HG02884 (cell line): Measurements from ENCODE around the gene EGR2.

Source experiments
- ATAC-seq: cut with Tn5 transposase; IDR thresholded peaks from one replicate; pipeline ENCODE4 v1.9.1; 2021; ENCODE audit warnings: mild to moderate bottlenecking, moderate library complexity; ENCODE audit not compliant: unreplicated experiment

The EGR2 gene

DNA sequence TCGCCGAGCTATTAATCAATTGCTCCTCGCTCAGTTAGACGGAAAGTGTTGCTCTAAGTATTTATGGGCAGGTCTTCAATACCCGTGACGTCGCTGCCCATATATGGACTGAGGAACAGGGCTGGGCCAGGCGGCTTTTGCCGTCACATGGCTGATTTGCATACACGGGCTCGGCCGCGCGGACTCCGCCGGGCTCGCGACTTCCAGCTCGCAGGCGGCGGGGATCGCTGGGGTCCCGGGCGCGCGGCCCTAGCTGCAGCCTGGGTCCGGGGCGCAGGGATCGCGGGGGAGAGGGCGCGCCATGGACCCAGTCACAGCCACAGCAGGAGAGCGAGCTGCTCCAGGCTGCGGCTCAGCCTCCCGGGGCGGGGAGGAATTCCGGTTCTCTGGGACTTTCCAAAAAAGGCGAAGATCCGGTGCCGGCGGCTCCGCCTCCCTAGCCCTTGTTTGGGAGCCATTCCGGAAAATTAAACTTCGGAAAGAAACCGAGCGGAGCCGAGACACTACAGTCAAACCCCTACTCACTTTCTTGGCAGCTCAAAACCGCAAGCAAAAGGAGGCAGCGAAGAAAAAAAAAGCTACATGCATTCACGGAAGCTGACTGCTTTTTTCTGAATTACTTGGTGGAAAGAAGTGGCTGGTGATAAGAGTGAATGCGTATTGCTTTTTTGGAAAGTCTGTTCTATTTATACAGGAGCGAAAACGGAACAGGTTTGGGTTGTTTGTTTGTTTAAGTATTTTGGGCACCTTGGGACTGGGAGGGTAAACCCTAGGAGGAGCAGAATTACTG is at the start of gene EGR2:
TSS of gene EGR2 (minus strand) at position 36 of the 790 bp plus-strand sequence. CDS start 337 bp downstream, outside the sequence.
- peak; percentile 66 for ATAC-seq

DNA sequence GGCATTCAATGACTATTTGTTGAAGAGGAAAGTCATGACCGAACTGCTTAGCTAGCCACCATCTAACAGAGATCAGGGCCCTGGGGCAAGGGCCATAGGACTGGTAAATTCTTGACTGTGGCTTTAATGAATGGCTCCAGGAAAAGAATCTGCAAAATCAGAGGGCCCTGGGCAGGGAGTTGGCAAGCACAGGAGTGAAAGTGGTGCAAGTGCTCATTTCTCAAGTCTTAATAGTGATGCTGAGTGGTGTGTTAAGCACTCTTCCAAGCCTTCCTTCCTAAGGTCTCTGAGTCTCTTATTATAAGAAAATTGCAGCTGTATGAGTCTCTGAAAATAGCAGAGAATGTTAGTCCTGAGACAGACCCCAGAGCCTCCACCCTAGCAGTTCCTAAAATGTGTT is 46.3 kb upstream of the EGR2 start:
- no peak for ATAC-seq

DNA sequence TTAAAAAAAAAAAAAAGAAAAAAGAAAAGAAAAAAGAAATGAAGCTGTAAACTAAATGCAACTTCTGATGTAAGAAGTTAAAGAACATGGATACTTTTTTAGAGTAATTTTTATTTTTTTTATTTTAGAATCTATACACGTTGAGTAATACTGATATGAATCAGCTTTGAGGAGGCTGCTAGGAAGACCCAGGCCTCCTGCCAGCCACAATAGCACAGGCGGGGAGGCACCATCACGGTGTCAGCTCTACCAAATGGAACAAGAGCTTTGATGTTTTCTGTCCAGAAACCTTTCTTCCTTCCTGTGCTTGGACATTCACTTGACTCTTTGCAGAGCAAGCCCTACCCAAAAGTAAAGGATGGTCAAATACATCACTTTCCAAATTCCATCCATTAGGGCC is 45.3 kb upstream of the EGR2 start:
- ATAC-seq, result no peak

DNA sequence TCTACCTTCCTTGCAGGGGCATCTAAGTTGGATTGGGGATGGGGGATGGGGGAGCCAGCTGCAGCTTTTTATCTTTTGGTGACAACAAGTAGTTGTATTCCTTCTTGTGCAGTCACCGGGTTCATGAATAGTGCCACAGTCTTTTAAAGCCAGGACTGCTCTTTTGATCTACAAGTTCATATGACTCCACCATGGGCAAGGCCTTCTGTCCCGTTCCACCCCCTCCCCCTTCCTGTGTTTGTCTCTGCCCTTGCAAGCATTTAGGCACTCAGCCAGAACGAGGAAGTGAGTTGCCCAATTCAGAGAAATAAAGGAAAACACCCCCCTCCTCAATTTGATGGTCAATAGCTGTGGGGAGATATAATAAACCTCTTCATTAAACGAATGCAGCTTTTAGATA is 44.8 kb upstream of the EGR2 start:
- no peak for ATAC-seq

DNA sequence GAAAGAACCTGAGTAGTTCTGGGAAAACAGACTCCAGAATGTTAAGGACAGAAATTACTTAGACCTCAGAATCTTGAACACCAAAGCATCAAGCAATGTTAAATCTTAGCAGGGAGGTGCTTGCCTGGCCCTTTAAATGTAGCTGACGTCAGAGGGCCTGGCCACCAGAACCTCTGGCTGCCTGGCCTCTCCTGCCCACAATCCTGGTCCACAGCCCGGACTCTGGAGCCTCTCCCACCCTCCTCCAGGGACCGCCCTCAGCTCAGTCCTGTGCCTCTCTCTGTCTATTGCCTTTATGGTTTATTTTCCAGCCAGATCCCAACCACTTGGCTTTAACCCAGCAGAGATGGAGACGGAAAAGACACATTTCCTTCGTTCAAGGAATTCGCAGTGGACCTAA is 42.2 kb upstream of the EGR2 start:
- ATAC-seq, result no peak

DNA sequence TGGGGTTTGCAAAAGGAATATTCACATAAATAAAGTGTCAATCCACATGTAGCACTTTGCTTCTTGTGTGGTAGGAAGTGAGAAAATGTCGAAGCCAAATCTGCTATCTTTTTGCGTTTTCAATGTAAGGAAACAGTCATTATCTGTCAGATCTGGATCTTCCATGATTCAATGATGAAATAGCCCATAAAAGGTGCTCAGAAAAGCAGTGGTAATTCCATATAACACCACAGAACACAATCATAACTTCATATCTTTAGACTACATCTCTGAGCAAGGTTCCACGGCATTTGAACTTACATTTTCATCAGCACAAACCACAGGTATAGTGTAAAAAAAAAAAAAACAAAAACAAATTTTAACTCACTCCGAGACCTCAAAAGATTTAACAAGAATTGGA is 39.9 kb upstream of the EGR2 start:
- ATAC-seq, result no peak

DNA sequence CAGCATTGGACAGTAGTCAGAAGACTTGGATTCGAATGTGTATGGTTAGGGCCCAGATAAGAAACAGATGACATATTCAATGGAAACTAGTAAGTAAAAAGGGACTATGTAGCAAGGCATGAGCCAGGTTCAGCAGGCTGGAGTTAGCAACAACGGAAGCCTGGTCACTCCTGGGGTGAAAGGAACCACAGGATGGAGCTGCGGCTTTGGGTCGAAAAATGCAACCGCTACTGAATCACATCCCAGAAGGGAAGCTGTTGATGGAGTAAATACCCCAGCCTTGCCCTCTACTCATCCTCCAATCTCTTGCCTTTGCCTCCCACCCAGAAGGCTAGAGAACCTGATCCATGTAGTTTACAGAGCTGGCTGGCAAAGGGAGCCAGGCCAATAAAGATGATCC is 37.5 kb upstream of the EGR2 start:
- ATAC-seq, result no peak

DNA sequence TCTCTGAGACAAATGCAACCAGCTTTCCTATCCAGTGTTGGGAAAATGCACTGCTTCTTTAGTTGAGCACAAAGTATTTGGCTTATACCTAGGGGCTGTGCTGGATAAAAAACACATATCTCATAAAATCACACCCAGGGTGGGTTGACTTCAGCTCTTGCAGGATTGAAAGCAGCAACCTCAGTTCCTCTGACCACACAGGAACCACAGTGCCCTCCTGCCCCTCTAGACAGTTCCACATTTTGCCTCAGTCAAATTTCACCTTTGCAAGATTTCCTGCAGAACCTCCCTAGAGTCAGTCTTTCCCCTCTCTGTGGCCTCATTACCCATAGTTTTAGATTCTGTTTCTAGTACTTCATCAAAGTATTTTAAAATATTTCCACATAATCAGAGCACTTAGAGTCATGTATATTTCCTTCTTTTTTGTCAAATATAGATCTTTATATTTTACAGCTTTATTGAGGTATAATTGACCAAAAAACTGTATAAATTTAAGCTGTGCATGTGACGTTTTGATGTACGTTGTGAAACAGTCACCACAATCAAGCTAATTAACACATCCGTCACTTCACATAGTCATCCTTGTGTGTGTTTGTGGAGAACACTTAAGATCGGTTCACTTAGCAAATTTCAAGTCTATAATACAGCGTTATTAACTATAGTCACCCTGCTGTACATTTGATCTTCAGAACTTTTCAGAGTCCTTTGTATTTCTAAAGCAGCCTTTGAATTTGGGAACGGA is 37.0 kb upstream of the EGR2 start:
- ATAC-seq, result peak; percentile 52

DNA sequence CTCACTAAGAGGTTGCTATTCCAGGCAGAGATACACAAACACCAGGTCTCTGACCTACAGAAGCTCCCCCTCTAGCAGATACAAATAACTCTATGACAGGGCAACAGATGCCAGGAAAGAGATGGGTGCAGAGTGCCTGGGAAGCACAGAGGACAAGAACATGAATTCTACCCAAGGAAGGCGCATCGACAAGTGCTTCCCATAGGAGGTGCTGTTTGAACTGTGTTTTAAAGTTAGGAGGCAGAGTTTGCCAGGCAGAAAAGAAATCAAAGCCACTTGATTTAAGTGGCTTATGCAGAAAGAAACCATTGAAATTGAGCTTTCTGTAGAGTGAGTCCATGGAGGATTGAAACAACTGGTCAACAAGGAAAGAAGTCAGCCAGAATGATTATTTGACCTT is 35.3 kb upstream of the EGR2 start:
- no peak for ATAC-seq

DNA sequence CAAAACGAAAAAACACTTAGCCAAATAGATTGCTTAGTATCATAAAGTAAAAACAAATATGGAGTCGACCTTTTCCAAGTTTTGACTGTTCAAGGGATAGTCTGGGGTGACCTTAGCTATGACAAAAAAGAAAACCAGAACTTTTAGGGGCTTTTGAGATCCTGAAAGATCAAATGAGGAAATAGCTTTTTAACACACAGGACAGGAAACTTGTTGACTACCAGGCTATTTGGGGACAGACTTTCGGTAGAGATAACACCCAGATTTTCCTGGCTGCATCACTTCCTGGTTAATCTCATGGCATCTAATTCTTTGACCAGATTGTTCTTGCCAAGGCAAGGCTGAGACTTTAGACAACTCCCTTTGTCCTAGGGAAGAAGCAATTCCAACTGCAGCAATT is 34.5 kb upstream of the EGR2 start:
- no peak for ATAC-seq

DNA sequence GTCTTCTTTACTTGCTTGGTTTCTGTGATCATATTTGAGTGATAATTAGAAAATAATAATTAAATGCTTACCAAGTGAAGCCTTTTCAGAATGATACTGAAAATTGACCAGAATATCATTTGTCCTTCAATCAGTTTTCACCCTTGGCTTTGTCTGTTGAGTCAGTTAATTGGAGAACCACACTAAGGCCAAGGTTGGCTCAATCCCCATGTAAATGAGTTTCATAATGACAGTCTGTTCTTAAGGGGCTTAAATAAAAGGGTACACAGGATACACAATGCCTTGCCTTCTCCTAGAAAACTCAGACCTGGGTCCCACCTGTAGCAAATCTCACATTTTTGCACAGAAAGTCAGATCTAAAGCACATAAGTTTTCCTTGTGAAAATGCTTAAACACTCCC is 31.3 kb upstream of the EGR2 start:
- ATAC-seq, result no peak

DNA sequence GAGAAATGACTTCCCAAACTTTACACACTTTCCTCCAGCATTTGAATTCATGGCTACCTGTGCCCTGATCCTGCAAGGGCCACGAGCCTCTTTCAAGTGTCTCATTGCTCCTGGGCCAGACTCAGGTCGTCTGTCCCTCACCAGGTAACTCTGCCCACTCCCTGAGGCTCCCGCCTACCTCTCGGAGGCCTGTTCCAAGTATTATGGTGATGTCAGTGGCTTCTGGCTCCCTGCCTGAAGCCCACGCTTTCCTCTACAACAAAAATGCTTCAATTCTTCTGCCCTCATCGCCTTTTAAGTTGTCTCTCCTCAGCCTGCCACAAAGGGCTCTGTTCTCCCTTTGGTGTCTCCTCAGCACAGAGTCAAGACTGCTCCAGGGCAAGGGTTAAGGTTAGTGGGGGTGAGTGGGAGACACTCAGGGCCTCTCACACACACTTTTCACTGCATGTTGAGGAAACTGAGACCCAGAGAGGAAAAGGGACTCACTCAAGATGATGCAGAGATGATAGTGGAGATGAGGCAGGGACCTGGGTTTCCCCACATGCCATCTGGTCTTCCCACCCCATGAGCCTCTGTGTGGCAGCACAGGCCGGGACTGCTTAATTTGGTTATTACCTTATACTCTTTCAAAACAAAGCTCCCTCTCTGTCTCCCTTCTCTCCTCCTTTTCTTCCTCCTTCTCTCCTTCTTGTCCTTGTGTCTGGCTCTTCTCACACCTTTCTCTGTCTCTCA is 28.3 kb upstream of the EGR2 start:
- no peak for ATAC-seq

DNA sequence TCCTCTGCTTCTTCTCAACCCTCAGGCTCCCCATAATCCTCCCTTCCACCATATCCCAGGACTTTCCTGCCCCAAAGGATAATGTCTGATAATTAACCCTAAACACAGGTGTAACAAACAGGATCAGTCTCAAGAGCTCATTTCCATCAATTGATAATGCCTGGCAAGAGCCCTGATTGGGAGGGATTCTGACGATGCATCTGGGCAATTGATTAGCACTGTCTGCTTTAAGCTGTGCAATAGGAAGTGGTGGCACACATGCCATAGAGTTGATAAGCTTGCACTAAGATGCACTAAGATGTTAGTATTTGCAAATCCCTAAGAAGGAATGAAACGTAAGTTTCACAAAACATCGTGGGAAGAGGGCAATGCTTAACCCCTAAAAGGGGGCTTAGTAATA is 27.4 kb upstream of the EGR2 start:
- no peak for ATAC-seq

DNA sequence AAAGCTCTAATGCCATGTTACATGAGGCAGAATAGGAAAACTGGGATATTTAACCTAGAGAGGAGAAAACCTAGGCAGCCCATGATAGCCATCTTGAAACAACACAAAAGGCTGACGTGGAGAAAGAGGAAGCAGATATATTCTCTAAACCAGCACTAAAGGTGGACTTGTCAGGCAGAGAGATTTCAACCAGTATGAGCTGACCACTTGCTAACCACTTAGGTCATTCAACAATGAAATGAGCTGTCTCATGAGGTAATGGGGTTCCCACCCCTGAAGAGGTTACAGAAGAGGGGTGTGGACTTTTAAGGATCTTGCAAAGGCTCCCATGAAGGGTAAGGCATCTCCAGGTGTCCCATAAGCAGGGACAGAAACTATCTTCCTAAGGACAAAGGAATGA is 26.8 kb upstream of the EGR2 start:
- ATAC-seq, result peak; percentile 61

DNA sequence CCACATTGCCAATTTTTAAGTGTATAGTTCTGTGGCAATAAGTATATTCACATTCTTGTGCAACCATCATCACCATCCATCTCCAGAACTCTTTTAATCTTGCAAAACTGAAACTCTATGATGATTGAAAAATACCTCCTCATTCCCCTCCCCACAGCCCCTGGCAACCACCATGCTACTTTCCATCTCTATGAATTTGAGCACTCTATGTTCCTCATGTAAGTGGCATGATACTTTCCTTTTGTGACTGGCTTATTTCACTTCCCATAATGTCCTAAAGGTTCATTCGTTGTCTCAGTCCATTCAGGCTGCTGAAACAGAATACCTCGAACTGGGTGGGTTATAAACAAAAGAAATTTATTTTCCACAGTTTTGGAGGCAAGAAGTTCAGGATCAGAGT is 23.4 kb upstream of the EGR2 start:
- peak; percentile 53 for ATAC-seq

DNA sequence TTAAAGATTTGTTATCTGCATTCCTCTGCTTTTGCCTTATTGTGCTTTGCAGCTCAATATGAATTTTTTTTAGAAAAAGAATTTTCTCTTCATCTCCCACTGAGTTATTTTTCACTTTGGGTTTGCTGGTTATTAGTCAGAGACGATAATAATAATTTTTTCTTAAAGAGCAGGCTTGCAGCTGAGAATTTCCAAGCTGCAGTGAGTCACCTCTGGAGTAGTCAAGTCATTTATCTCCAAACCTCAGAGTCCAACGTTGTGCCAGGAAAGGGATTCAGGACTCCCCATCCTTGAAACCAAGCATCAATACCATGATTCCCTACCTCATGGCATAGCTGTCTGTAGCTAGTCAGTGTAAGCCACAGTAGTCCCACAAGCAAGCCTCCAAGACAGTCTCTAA is 15.2 kb upstream of the EGR2 start:
- peak; percentile 78 for ATAC-seq

DNA sequence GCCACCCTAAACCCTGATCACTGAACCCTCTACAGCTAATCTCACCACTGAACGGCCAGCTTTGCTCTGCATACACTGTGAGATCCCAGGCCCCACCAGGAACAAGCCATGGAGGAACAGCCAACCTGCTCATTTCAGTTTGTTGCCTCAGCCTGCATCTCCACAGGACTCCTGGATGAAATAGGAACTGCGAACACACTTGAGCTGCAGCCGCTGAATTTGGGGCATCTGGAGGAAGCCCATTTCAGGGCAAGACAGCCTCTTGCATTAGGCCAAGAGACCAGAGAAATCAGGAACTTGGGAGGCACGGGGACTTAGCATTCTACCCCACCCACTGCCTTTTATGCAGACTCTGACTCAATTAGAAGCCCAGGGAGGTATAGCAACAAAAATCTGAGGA is 14.5 kb upstream of the EGR2 start:
- ATAC-seq, result no peak

DNA sequence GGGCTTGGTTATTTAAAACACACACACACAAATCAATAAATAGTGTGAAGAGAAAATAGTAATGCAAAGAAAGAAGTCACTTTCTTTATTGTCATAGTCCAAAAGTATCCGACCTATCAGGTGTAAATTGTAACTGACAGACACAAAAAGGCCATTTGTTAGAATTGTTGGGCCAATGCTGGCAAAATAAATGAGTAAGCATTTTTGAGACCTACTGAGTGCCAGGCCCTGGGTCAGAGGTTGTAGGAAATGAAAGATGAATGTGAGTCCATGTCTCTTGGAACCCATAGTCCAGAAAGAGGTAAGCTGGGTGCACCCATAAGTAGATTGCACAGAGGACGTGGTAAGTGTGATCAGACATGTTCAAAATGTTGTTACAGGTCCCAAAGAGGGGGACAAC is 13.5 kb upstream of the EGR2 start:
- no peak for ATAC-seq

DNA sequence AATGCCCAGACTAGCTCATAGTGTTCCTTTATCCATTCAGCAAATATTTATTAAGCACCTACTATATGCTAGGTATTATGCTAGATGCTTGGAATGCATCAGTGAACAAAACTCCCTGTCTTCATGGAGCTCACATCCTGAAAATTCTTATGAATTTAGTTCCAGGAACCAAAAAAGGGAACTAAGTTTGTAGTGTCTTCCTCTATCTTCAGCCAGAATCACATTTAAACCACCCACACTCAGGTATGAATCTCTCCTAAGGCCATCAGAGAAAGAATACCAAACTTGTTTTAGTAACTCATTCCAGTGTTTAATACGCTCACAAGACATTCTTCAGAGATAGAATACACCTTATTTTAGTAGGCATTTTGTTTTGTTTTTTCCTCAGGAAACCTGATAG is 10.1 kb upstream of the EGR2 start:
- no peak for ATAC-seq

DNA sequence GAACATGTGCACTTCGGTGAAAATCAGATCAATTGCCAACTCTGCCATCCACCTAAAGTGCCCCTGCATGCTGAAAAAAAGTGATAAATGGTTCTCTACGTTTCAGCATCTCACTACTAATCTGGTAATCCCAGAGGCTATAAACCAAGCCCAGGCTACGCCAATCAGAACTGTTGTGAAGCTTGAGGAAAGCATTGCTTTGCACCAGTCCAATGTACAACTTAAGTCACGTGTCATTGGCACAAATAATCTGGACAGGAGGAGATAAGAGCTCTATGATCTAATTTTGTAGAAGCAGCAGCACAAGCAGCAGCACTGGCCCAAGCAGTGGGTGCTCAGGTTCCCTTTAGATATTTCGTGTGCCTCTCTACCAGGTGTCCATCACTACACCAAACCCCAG is 4.4 kb upstream of the EGR2 start:
- ATAC-seq, result no peak

DNA sequence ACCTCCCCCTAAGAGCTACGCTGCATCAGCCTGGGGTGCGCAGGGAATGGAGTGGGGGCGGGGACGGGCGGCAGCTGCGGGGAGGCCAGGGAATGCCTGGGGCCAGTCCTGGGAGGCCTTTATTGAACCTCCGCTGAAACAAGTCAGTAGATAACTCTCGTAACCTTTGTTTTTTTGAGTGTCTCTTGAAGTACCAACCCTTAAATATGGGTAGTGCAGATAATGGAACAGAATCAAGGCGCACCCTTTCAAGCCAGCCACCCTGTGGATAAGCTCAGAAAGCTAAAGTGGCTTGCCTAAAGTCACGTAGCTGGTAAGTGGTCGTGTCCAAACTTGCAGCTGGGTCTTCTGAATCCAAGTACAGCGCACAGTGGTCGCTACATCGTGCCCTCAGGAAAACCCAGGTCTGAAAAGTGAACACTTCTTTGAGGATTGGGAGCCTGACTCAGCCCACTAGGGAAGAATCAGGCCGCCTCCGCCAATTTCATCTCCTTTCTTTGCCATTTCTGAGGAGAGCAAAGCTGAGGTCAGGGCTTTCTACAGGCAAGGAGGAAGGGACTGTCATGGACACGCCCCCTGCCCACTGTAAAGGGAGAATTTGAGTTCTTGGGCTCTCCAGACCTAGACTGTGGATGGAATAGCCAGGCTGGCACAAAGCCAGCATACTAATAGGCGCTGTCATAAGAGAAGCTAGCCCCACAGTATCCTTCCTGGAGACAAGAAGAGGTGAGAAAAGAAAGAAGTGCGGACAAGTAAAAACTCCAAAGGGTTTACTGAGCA is 3.2 kb upstream of the EGR2 start:
- no peak for ATAC-seq
